ENCODE measurements around the gene RAPGEF1. TPM values are rescaled to one million over a fixed set of nuclear protein-coding genes. Genes with fewer than 3 reads are reported as not detected.

RAPGEF1 gene
- total RNA-seq, 4 donors from 2014 or later = 32.0 to 57.3 (median 38.9) TPM

GRCh38 chr9:131635892-131636291 is 104.0 kb downstream of the RAPGEF1 start:
- WGBS, 2 donors = 72 to 86% methylated on average over 5 of the region's 5 CpGs
- no peaks in the 10 kb centered on the region for H3K27me3 ChIP-seq
- H3K9me3 ChIP-seq = no peaks in the 10 kb centered on the region
- H3K36me3 ChIP-seq = peaks cover 0 to 33% (median 0%) of the 10 kb centered on the region in 3 donors
- H3K4me3 ChIP-seq = no peak overlapping the region
- TF ChIP-seq EP300 (IDR thresholded peaks at IDR 0.05) = no peak
- no peak for TF ChIP-seq CTCF (IDR thresholded peaks at IDR 0.05)
- TF ChIP-seq POLR2A (IDR thresholded peaks at IDR 0.05) = no peak
- no peak for DNase-seq (ENCODE audit: low spot score in 2 of 2)
- peaks cover 0 to 23% (median 7%) of the 10 kb centered on the region in 4 donors for H3K4me1 ChIP-seq
- H3K27ac ChIP-seq = peak overlapping the region in 3 of 4 donors; percentile 69 to 73 (median 71)

GRCh38 chr9:131635285-131635684 is 104.6 kb downstream of the RAPGEF1 start:
- Histone ChIP-seq H3K36me3 (peaks cover 0 to 30% (median 0%) of the 10 kb centered on the region in 3 donors), H3K4me1 (peaks cover 0 to 16% (median 7%) of the 10 kb centered on the region in 4 donors), H3K27ac (peak overlapping the region in 3 of 4 donors; percentile 69 to 73 (median 71)), H3K4me3 (no peak overlapping the region), H3K27me3 (no peaks in the 10 kb centered on the region), H3K9me3 (no peaks in the 10 kb centered on the region)
- WGBS, 2 donors = 15 to 21% methylated on average over 6 of the region's 6 CpGs
- TF ChIP-seq EP300 (IDR thresholded peaks at IDR 0.05) = peak in 1 of 2 donors; percentile 84
- TF ChIP-seq CTCF (IDR thresholded peaks at IDR 0.05) = no peak
- no peak for TF ChIP-seq POLR2A (IDR thresholded peaks at IDR 0.05)
- peak; percentile 51 to 82 for DNase-seq (ENCODE audit: low spot score in 2 of 2)

- Histone ChIP-seq H3K27me3 (no peaks in the 10 kb centered on the region), H3K9me3 (no peaks in the 10 kb centered on the region), H3K4me1 (peaks cover 0 to 13% (median 7%) of the 10 kb centered on the region in 4 donors), H3K27ac (no peak overlapping the region), H3K36me3 (peaks cover 0 to 37% (median 0%) of the 10 kb centered on the region in 3 donors), H3K4me3 (no peak overlapping the region)
- TF ChIP-seq EP300 (IDR thresholded peaks at IDR 0.05) (no peak), CTCF (IDR thresholded peaks at IDR 0.05) (no peak), POLR2A (IDR thresholded peaks at IDR 0.05) (no peak)
- DNase-seq (ENCODE audit: low spot score in 2 of 2) = no peak
- 77 to 84% methylated on average over 9 of the region's 9 CpGs for WGBS, 2 donors
These were observed 106.3 kb downstream of the RAPGEF1 start for GRCh38 chr9:131633491-131634031.

GRCh38 chr9:131631306-131631705 is 108.6 kb downstream of the RAPGEF1 start:
- no peak overlapping the region for H3K4me3 ChIP-seq
- no peaks in the 10 kb centered on the region for H3K9me3 ChIP-seq
- no peaks in the 10 kb centered on the region for H3K27me3 ChIP-seq
- 73 to 77% methylated on average over 13 of the region's 13 CpGs for WGBS, 2 donors
- peaks cover 0 to 13% (median 7%) of the 10 kb centered on the region in 4 donors for H3K4me1 ChIP-seq
- H3K27ac ChIP-seq = no peak overlapping the region
- no peak for DNase-seq (ENCODE audit: low spot score in 2 of 2)
- peaks cover 0 to 34% (median under 1%) of the 10 kb centered on the region in 3 donors for H3K36me3 ChIP-seq
- TF ChIP-seq CTCF (IDR thresholded peaks at IDR 0.05) = no peak
- TF ChIP-seq POLR2A (IDR thresholded peaks at IDR 0.05) = no peak
- TF ChIP-seq EP300 (IDR thresholded peaks at IDR 0.05) = no peak

- Histone ChIP-seq H3K4me1 (peaks cover 0 to 6% (median 4%) of the 10 kb centered on the region in 4 donors), H3K27ac (peak overlapping the region in 2 of 4 donors; percentile 5 to 53), H3K4me3 (no peak overlapping the region), H3K27me3 (no peaks in the 10 kb centered on the region), H3K9me3 (no peaks in the 10 kb centered on the region), H3K36me3 (peaks cover 0 to 35% (median 7%) of the 10 kb centered on the region in 3 donors)
- DNase-seq (ENCODE audit: low spot score in 2 of 2) = no peak
- WGBS, 2 donors = 85 to 93% methylated on average over 15 of the region's 15 CpGs
- TF ChIP-seq EP300 (IDR thresholded peaks at IDR 0.05) (peak; percentile 24 to 68), POLR2A (IDR thresholded peaks at IDR 0.05) (no peak)
These were observed 109.6 kb downstream of the RAPGEF1 start for GRCh38 chr9:131630205-131630831.

Measured in tibial nerve (tissue), 4 donors.